OCI-LY3 (cell line): Measurements from ENCODE around the gene UNC80.

Experiments
- CTCF ChIP-seq: fragments of 200-600, 300-600 bp; sonication (generic); IDR thresholded peaks from 2 replicates; pipeline ENCODE4 v1.5.1; 2014; ENCODE audit warnings: antibody characterized with exemption, low read length, low read depth
- EZH2phosphoT487 ChIP-seq: fragments of 200-600 bp; shearing (Covaris generic); IDR thresholded peaks from 2 replicates; pipeline ENCODE4 v1.6.1; 2018; ENCODE audit warnings: antibody characterized with exemption, mixed run types, low read depth

- TF ChIP-seq CTCF (no peak), EZH2phosphoT487 (no peak)
Measured at GRCh38 chr2:209990838-209991237, 219.2 kb downstream of the UNC80 start.
